Mesenchymal stem cell (in vitro differentiated cells and primary cell): ENCODE results near the gene SURF4.

Source experiments
- DNase-seq: peaks from one replicate; pipeline ENCODE4 v3.0.0-alpha.2; 2013
- H2AFZ ChIP-seq: one replicate; pipeline ENCODE4 v1.6.1; 2013; ENCODE audit warnings: low read depth, mild to moderate bottlenecking, control low read depth, inconsistent platforms, low read length, moderate library complexity
- H2AK5ac ChIP-seq: 2 replicates; pipeline ENCODE4 v1.6.1; 2013; ENCODE audit warnings: low read length, moderate library complexity, mild to moderate bottlenecking, inconsistent platforms; ENCODE audit not compliant: severe bottlenecking
- H2BK120ac ChIP-seq: one replicate; pipeline ENCODE4 v1.6.1; 2013; ENCODE audit warnings: low read depth, mild to moderate bottlenecking, inconsistent platforms, low read length, moderate library complexity
- H2BK12ac ChIP-seq, 2 experiments: one replicate each; pipeline ENCODE4 v1.6.1; 2013; ENCODE audit warnings: inconsistent platforms in 2 of 2, low read length in 2 of 2, mild to moderate bottlenecking in 2 of 2, moderate library complexity in 2 of 2, control low read depth in 1 of 2
- H2BK15ac ChIP-seq: one replicate; pipeline ENCODE4 v1.6.1; 2013; ENCODE audit warnings: mild to moderate bottlenecking, low read depth, inconsistent platforms; ENCODE audit not compliant: poor library complexity, severe bottlenecking
- H2BK5ac ChIP-seq: 2 replicates; pipeline ENCODE4 v1.6.1; 2013; ENCODE audit warnings: low read depth, mild to moderate bottlenecking, low read length, control low read depth, inconsistent platforms; ENCODE audit not compliant: poor library complexity, severe bottlenecking
- H3K14ac ChIP-seq, 2 experiments: one replicate each; pipeline ENCODE4 v1.6.1; 2013; ENCODE audit warnings: inconsistent platforms in 2 of 2, low read length in 2 of 2, control low read depth in 1 of 2, mild to moderate bottlenecking in 1 of 2, moderate library complexity in 1 of 2
- H3K18ac ChIP-seq, 2 experiments: one replicate each; pipeline ENCODE4 v1.6.1; 2013; ENCODE audit warnings: inconsistent platforms in 2 of 2, low read length in 2 of 2, control low read depth in 1 of 2, low read depth in 1 of 2, mild to moderate bottlenecking in 1 of 2
- H3K23ac ChIP-seq, 2 experiments: one replicate each; pipeline ENCODE4 v1.6.1; 2013; ENCODE audit warnings: inconsistent platforms in 2 of 2, low read length in 2 of 2, mild to moderate bottlenecking in 2 of 2, moderate library complexity in 2 of 2, control low read depth in 1 of 2
- H3K27ac ChIP-seq: 2 replicates; pipeline ENCODE4 v1.5.1; 2013; ENCODE audit warnings: mild to moderate bottlenecking, moderate library complexity, low read length, control low read depth, inconsistent platforms; ENCODE audit not compliant: poor library complexity, severe bottlenecking
- H3K27me3 ChIP-seq, 2 experiments: 2 replicates each; pipeline versions ENCODE4 v1.6.1 to v1.7.0; 2013; ENCODE audit warnings: low read length in 2 of 2, mild to moderate bottlenecking in 2 of 2, moderate library complexity in 2 of 2, control low read depth in 1 of 2, inconsistent platforms in 1 of 2; ENCODE audit not compliant: control insufficient read depth in 1 of 2, insufficient read depth in 1 of 2
- H3K36me3 ChIP-seq, 2 experiments: 2 replicates each; pipeline versions ENCODE4 v1.6.1 to v1.7.0; 2013; ENCODE audit warnings: low read length in 2 of 2, control low read depth in 1 of 2, inconsistent platforms in 1 of 2, low read depth in 1 of 2, mild to moderate bottlenecking in 1 of 2; ENCODE audit not compliant: insufficient read depth in 2 of 2, control insufficient read depth in 1 of 2
- H3K4ac ChIP-seq, 2 experiments: one replicate each; pipeline ENCODE4 v1.6.1; 2013; ENCODE audit warnings: inconsistent platforms in 2 of 2, low read length in 2 of 2, mild to moderate bottlenecking in 2 of 2, moderate library complexity in 2 of 2, control low read depth in 1 of 2, low read depth in 1 of 2
- H3K4me1 ChIP-seq: 2 replicates; pipeline ENCODE4 v1.6.1; 2013; ENCODE audit warnings: low read depth, low read length, control low read depth; ENCODE audit not compliant: control insufficient read depth, insufficient read depth
- H3K4me2 ChIP-seq: 2 replicates; pipeline ENCODE4 v1.6.1; 2013; ENCODE audit warnings: low read length, mild to moderate bottlenecking, inconsistent platforms; ENCODE audit not compliant: poor library complexity, severe bottlenecking
- H3K4me3 ChIP-seq, 2 experiments: 2 replicates each; pipeline versions ENCODE4 v1.5.1 to v1.7.0; 2013; ENCODE audit warnings: low read length in 2 of 2, mild to moderate bottlenecking in 2 of 2, control low read depth in 1 of 2, low read depth in 1 of 2; ENCODE audit not compliant: insufficient read depth in 1 of 2
- H3K79me1 ChIP-seq: replicated peaks from 2 replicates; pipeline ENCODE4 v1.6.1; 2013; ENCODE audit warnings: mild to moderate bottlenecking, control low read depth, low read length, inconsistent platforms; ENCODE audit not compliant: poor library complexity, severe bottlenecking
- H3K9ac ChIP-seq: 2 replicates; pipeline ENCODE4 v1.7.0; 2013; ENCODE audit warnings: mild to moderate bottlenecking, low read length, moderate library complexity
- H3K9me3 ChIP-seq: 2 replicates; pipeline ENCODE4 v1.7.0; 2013; ENCODE audit warnings: mild to moderate bottlenecking, low read length; ENCODE audit not compliant: control insufficient read depth
- H4K8ac ChIP-seq: one replicate; pipeline ENCODE4 v1.6.1; 2013; ENCODE audit warnings: inconsistent platforms, mild to moderate bottlenecking, low read length, moderate library complexity
- H4K91ac ChIP-seq: one replicate; pipeline ENCODE4 v1.6.1; 2013; ENCODE audit warnings: mild to moderate bottlenecking, low read length, inconsistent platforms
- WGBS: methylation state at CpG from one replicate; pipeline ENCODE4 v1.1.7; 2013; ENCODE audit warnings: mixed read lengths; 5-methylcytosine and 5-hydroxymethylcytosine counted together

The SURF4 gene

GRCh38 chr9:133389562-133389961 is 13.7 kb upstream of the SURF4 start:
- H3K27me3 ChIP-seq: peaks cover 13 to 26% of the 10 kb centered on the region in 2 experiments
- no peak for DNase-seq

GRCh38 chr9:133389025-133389557 is 13.2 kb upstream of the SURF4 start:
- DNase-seq: no peak
- Histone ChIP-seq H2BK5ac (no peak overlapping the region), H3K18ac (no peak overlapping the region), H2BK120ac (no peak overlapping the region), H3K36me3 (no peaks in the 10 kb centered on the region), H3K23ac (no peak overlapping the region), H3K79me1 (no peaks in the 10 kb centered on the region), H2AFZ (no peak overlapping the region), H3K27ac (no peak overlapping the region), H3K14ac (no peak overlapping the region), H2BK12ac (no peak overlapping the region), H2BK15ac (no peak overlapping the region), H3K4ac (no peak overlapping the region), H4K8ac (no peak overlapping the region), H3K4me2 (no peak overlapping the region), H3K9me3 (no peaks in the 10 kb centered on the region), H2AK5ac (no peak overlapping the region), H3K9ac (no peak overlapping the region), H4K91ac (no peak overlapping the region), H3K4me1 (no peaks in the 10 kb centered on the region), H3K4me3 (no peak overlapping the region), H3K27me3 (peaks cover 8 to 22% of the 10 kb centered on the region in 2 experiments)
- WGBS: 94% methylated on average over 12 of the region's 12 CpGs

More at GRCh38 chr9:133389562-133389961, 13.7 kb upstream of the SURF4 start:
- H3K36me3 ChIP-seq: no peaks in the 10 kb centered on the region
- H3K9me3 ChIP-seq: no peaks in the 10 kb centered on the region
- no peak overlapping the region for H3K4me2 ChIP-seq
- no peak overlapping the region for H4K8ac ChIP-seq
- H3K27ac ChIP-seq: no peak overlapping the region
- no peak overlapping the region for H3K4ac ChIP-seq
- H3K14ac ChIP-seq: no peak overlapping the region
- no peaks in the 10 kb centered on the region for H3K4me1 ChIP-seq
- H2BK12ac ChIP-seq: no peak overlapping the region
- no peak overlapping the region for H2AFZ ChIP-seq
- no peaks in the 10 kb centered on the region for H3K79me1 ChIP-seq
- no peak overlapping the region for H2AK5ac ChIP-seq
- H3K9ac ChIP-seq: no peak overlapping the region
- no peak overlapping the region for H2BK15ac ChIP-seq
- no peak overlapping the region for H3K4me3 ChIP-seq
- H4K91ac ChIP-seq: no peak overlapping the region
- 88% methylated on average over 11 of the region's 13 CpGs for WGBS
- no peak overlapping the region for H2BK120ac ChIP-seq
- no peak overlapping the region for H2BK5ac ChIP-seq
- H3K23ac ChIP-seq: no peak overlapping the region
- H3K18ac ChIP-seq: no peak overlapping the region

GRCh38 chr9:133387680-133388079 is 11.8 kb upstream of the SURF4 start:
- WGBS: 85% methylated on average over 9 of the region's 9 CpGs

GRCh38 chr9:133386338-133386737 is 10.5 kb upstream of the SURF4 start:
- H3K79me1 ChIP-seq: no peaks in the 10 kb centered on the region
- H3K27ac ChIP-seq: no peak overlapping the region
- no peak overlapping the region for H2BK12ac ChIP-seq
- H3K4me1 ChIP-seq: no peaks in the 10 kb centered on the region
- no peak overlapping the region for H4K8ac ChIP-seq
- peaks cover 0 to 15% of the 10 kb centered on the region in 2 experiments for H3K27me3 ChIP-seq
- H3K23ac ChIP-seq: no peak overlapping the region
- H4K91ac ChIP-seq: no peak overlapping the region
- H2BK120ac ChIP-seq: no peak overlapping the region
- no peak overlapping the region for H3K4ac ChIP-seq
- H3K9me3 ChIP-seq: no peaks in the 10 kb centered on the region
- DNase-seq: no peak
- 75% methylated on average over 13 of the region's 13 CpGs for WGBS
- no peak overlapping the region for H3K14ac ChIP-seq
- H3K4me3 ChIP-seq: no peak overlapping the region
- no peak overlapping the region for H2BK5ac ChIP-seq
- no peak overlapping the region for H3K4me2 ChIP-seq
- no peaks in the 10 kb centered on the region for H3K36me3 ChIP-seq
- H3K18ac ChIP-seq: no peak overlapping the region
- H2AK5ac ChIP-seq: no peak overlapping the region
- H3K9ac ChIP-seq: no peak overlapping the region
- H2BK15ac ChIP-seq: no peak overlapping the region
- no peak overlapping the region for H2AFZ ChIP-seq

More at GRCh38 chr9:133387680-133388079, 11.8 kb upstream of the SURF4 start:
- no peaks in the 10 kb centered on the region for H3K9me3 ChIP-seq
- H2BK120ac ChIP-seq: no peak overlapping the region
- no peaks in the 10 kb centered on the region for H3K79me1 ChIP-seq
- no peak overlapping the region for H3K9ac ChIP-seq
- H3K23ac ChIP-seq: peak overlapping the region in 1 of 2 experiments; percentile 61
- H4K8ac ChIP-seq: no peak overlapping the region
- H3K27ac ChIP-seq: no peak overlapping the region
- no peak overlapping the region for H3K14ac ChIP-seq
- no peak overlapping the region for H2BK5ac ChIP-seq
- no peak overlapping the region for H3K4ac ChIP-seq
- no peak overlapping the region for H3K4me2 ChIP-seq
- no peak overlapping the region for H2BK12ac ChIP-seq
- DNase-seq: no peak
- H3K18ac ChIP-seq: no peak overlapping the region
- no peak overlapping the region for H2BK15ac ChIP-seq
- no peak overlapping the region for H4K91ac ChIP-seq
- H3K4me3 ChIP-seq: no peak overlapping the region
- H3K4me1 ChIP-seq: no peaks in the 10 kb centered on the region
- H2AFZ ChIP-seq: no peak overlapping the region
- no peaks in the 10 kb centered on the region for H3K36me3 ChIP-seq
- H2AK5ac ChIP-seq: no peak overlapping the region
- H3K27me3 ChIP-seq: peaks cover 0 to 15% of the 10 kb centered on the region in 2 experiments
